Raji (cell line): ENCODE results near the gene FSTL5.

Experiments
- POLR2A ChIP-seq: IDR thresholded peaks from 2 replicates; pipeline ENCODE4 v1.6.1; 2011; ENCODE audit warnings: low read depth, low read length, control low read depth; ENCODE audit not compliant: insufficient read depth

Gene FSTL5

GRCh38 chr4:162011089-162011488, 152.7 kb downstream of the FSTL5 start:
- TF ChIP-seq POLR2A, result no peak

- no peak for TF ChIP-seq POLR2A
Measured at GRCh38 chr4:162010362-162010761, 153.4 kb downstream of the FSTL5 start.

- no peak for TF ChIP-seq POLR2A
Measured at GRCh38 chr4:161992317-161992716, 171.5 kb downstream of the FSTL5 start.

- TF ChIP-seq POLR2A, result no peak
Measured at GRCh38 chr4:161991811-161992210, 172.0 kb downstream of the FSTL5 start.

GRCh38 chr4:161990721-161991120, 173.1 kb downstream of the FSTL5 start:
- TF ChIP-seq POLR2A, result no peak

- TF ChIP-seq POLR2A, result no peak
Measured at GRCh38 chr4:161988946-161989345, 174.9 kb downstream of the FSTL5 start.

GRCh38 chr4:161987611-161988010, 176.2 kb downstream of the FSTL5 start:
- no peak for TF ChIP-seq POLR2A

GRCh38 chr4:161952382-161952781, 211.4 kb downstream of the FSTL5 start:
- TF ChIP-seq POLR2A, result no peak

- no peak for TF ChIP-seq POLR2A
Measured at GRCh38 chr4:161949946-161950725, 213.7 kb downstream of the FSTL5 start.

- TF ChIP-seq POLR2A, result no peak
Measured at GRCh38 chr4:161948026-161948770, 215.6 kb downstream of the FSTL5 start.

- no peak for TF ChIP-seq POLR2A
Measured at GRCh38 chr4:161937596-161937995, 226.2 kb downstream of the FSTL5 start.

- no peak for TF ChIP-seq POLR2A
Measured at GRCh38 chr4:161936625-161937550, 226.9 kb downstream of the FSTL5 start.

- TF ChIP-seq POLR2A, result no peak
Measured at GRCh38 chr4:161931089-161931488, 232.7 kb downstream of the FSTL5 start.

GRCh38 chr4:161929956-161930355, 233.8 kb downstream of the FSTL5 start:
- no peak for TF ChIP-seq POLR2A
